B cell (primary cell): ENCODE data around the gene BRSK2. TPM values are rescaled to one million over a fixed set of nuclear protein-coding genes. Genes with fewer than 3 reads are reported as not detected.

Experiments used
- ATAC-seq: fragments of 200-7000 bp; cut with Tn5 transposase; one replicate; pipeline ENCODE4 v1.10.0; 2021; ENCODE audit warnings: low read depth, mild to moderate bottlenecking, moderate number of reproducible peaks, moderate library complexity
- CTCF ChIA-PET: fragments of 350-600 bp; sonication (Branson Sonifier 250); formaldehyde crosslinking; loops from one replicate; lab custom pipeline; 2021; ENCODE audit warnings: antibody characterized with exemption, inconsistent platforms; lab: Charles Lee
- POLR2A ChIA-PET: fragments of 350-600 bp; sonication (Branson Sonifier 250); formaldehyde crosslinking; loops from one replicate; lab custom pipeline; 2021; ENCODE audit warnings: antibody characterized with exemption; lab: Charles Lee
- DNase-seq: peaks from one replicate; pipeline ENCODE4 v3.0.0; 2013
- H2AFZ ChIP-seq: 2 replicates; pipeline ENCODE4 v1.6.1; 2012; ENCODE audit warnings: mild to moderate bottlenecking, low read depth, low read length; ENCODE audit not compliant: insufficient read depth, poor library complexity, severe bottlenecking
- H3K27ac ChIP-seq, 2 donors: 1 replicate in 1 of 2; 2 replicates in 1 of 2; pipeline ENCODE4 v1.5.1; 2012 to 2013; ENCODE audit warnings: low read length in 2 of 2, mild to moderate bottlenecking in 2 of 2, moderate library complexity in 1 of 2
- H3K27me3 ChIP-seq, 4 experiments: fragments of 200-600 bp in 1 of 4; sonication (generic) in 1 of 4; replicated peaks in 1 of 4; 1 replicate in 2 of 4; 2 replicates in 2 of 4; pipeline versions ENCODE4 v1.6.1 to v1.7.0; 2013 to 2016; ENCODE audit warnings: low read length in 3 of 4, mild to moderate bottlenecking in 2 of 4, mixed read lengths in 1 of 4, moderate library complexity in 1 of 4; ENCODE audit not compliant: insufficient read depth in 4 of 4, control insufficient read depth in 3 of 4; ENCODE audit errors: control extremely low read depth in 1 of 4
- H3K36me3 ChIP-seq, 2 experiments: replicated peaks in 1 of 2; 1 replicate in 1 of 2; 2 replicates in 1 of 2; pipeline versions ENCODE4 v1.6.1 to v1.7.1; 2013; ENCODE audit warnings: low read length in 1 of 2; ENCODE audit not compliant: insufficient read depth in 2 of 2, control insufficient read depth in 1 of 2; ENCODE audit errors: control extremely low read depth in 1 of 2, extremely low read depth in 1 of 2
- H3K4me1 ChIP-seq, 2 donors: fragments of 200-600 bp in 1 of 2; sonication (generic) in 1 of 2; 1 replicate in 1 of 2; 2 replicates in 1 of 2; pipeline versions ENCODE4 v1.5.1 to v1.6.1; 2013 to 2017; ENCODE audit warnings: low read length in 2 of 2; ENCODE audit not compliant: control insufficient read depth in 2 of 2, insufficient read depth in 2 of 2
- H3K4me2 ChIP-seq: replicated peaks from 2 replicates; pipeline ENCODE3; 2012; ENCODE audit warnings: mild to moderate bottlenecking, low read depth, low read length; ENCODE audit not compliant: poor library complexity, severe bottlenecking
- H3K4me3 ChIP-seq, 5 experiments: fragments of 200-600 bp in 1 of 5; sonication (generic) in 1 of 5; 1 replicate in 3 of 5; 2 replicates in 2 of 5; pipeline versions ENCODE4 v1.5.1 to v1.7.0; 2011 to 2016; ENCODE audit warnings: low read length in 4 of 5, mild to moderate bottlenecking in 4 of 5, low read depth in 2 of 5, control low read depth in 1 of 5, moderate library complexity in 1 of 5; ENCODE audit not compliant: insufficient read depth in 1 of 5; ENCODE audit errors: control extremely low read depth in 1 of 5, extremely low read depth in 1 of 5
- H3K79me2 ChIP-seq: fragments of 200-600 bp; sonication (generic); one replicate; pipeline ENCODE4 v1.6.0; 2016; ENCODE audit warnings: low read length; ENCODE audit not compliant: control insufficient read depth, insufficient read depth
- H3K9ac ChIP-seq: fragments of 200-600 bp; sonication (generic); 2 replicates; pipeline ENCODE4 v1.6.1; 2017; ENCODE audit warnings: mild to moderate bottlenecking, low read length, moderate library complexity
- H3K9me3 ChIP-seq, 3 donors: one replicate each; pipeline versions ENCODE4 v1.6.1 to v1.7.1; 2013; ENCODE audit warnings: low read length in 2 of 3; ENCODE audit not compliant: control insufficient read depth in 2 of 3, insufficient read depth in 1 of 3; ENCODE audit errors: control extremely low read depth in 1 of 3
- H4K20me1 ChIP-seq: 2 replicates; pipeline ENCODE4 v1.6.0; 2012; ENCODE audit warnings: mild to moderate bottlenecking, low read length; ENCODE audit not compliant: insufficient read depth, control insufficient read depth, poor library complexity, severe bottlenecking
- H3K27ac Mint-ChIP-seq: one replicate; pipeline ENCODE4 v1.8.0; 2021; ENCODE audit warnings: mixed read lengths
- H3K27me3 Mint-ChIP-seq: one replicate; pipeline ENCODE4 v1.8.0; 2021; ENCODE audit warnings: mixed read lengths
- H3K4me1 Mint-ChIP-seq: one replicate; pipeline ENCODE4 v1.8.0; 2021; ENCODE audit warnings: mixed read lengths
- H3K4me3 Mint-ChIP-seq: one replicate; pipeline ENCODE4 v1.8.0; 2021; ENCODE audit warnings: mixed read lengths
- H3K9me3 Mint-ChIP-seq: one replicate; pipeline ENCODE4 v1.8.0; 2022; ENCODE audit warnings: mixed read lengths; ENCODE audit not compliant: insufficient read depth
- CTCF ChIP-seq: fragments of 200-600 bp; IDR thresholded peaks from one replicate; pipeline ENCODE4 v1.8.0; 2022; ENCODE audit warnings: antibody characterized with exemption, mild to moderate bottlenecking
- EZH2 ChIP-seq: IDR thresholded peaks from 2 replicates; pipeline ENCODE4 v1.6.1; 2012; ENCODE audit warnings: borderline replicate concordance, low read depth, mild to moderate bottlenecking, moderate library complexity, low read length; ENCODE audit not compliant: insufficient read depth, poor library complexity, severe bottlenecking
- WGBS: methylation state at CpG from one replicate; pipeline ENCODE4 v1.1.5; 2013; ENCODE audit warnings: missing lambda C conversion rate; ENCODE audit not compliant: insufficient coverage; 5-methylcytosine and 5-hydroxymethylcytosine counted together
- intact Hi-C: fragments of 100-400 bp; cut with micrococcal nuclease; formaldehyde crosslinking; loops from one replicate; pipeline ENCODE4 v1.10.0; 2022
- polyA plus RNA-seq: library from polyadenylated mRNA; depleted of rRNA; stranded (reverse); fragments of >200 nt; gene quantifications from 2 replicates; pipeline ENCODE4 v1.2.3, GENCODE V29; 2012
- total RNA-seq, 2 donors: library from RNA; stranded (reverse); fragments of 120-200 nt in 1 of 2; gene quantifications; 1 replicate in 1 of 2; 2 replicates in 1 of 2; pipeline versions ENCODE4 v1.2.3 to v1.2.4, GENCODE V29; 2013 to 2022

The BRSK2 gene
- total and polyA plus RNA-seq, 2 donors (not counting 1 experiment from before 2014, with no cell fraction given) = 0.51 to 0.79 TPM

GRCh38 chr11:1470681-1471611 is 81.2 kb downstream of the BRSK2 start:
- DNase-seq = no peak
- no peak for ATAC-seq
- no peaks in the 10 kb centered on the region for H3K79me2 ChIP-seq
- peaks cover 0 to 41% of the 10 kb centered on the region in 2 experiments for H3K36me3 ChIP-seq
- intact Hi-C loops = no loop called here
- no peak overlapping the region for H3K4me3 ChIP-seq
- no peak overlapping the region for H3K27ac ChIP-seq
- Mint-ChIP-seq H3K9me3 (no peaks in the 10 kb centered on the region), H3K27me3 (no peaks in the 10 kb centered on the region), H3K4me1 (no peaks in the 10 kb centered on the region), H3K27ac (no peak overlapping the region), H3K4me3 (no peak overlapping the region)
- no peak overlapping the region for H3K9ac ChIP-seq
- no peak overlapping the region for H3K4me2 ChIP-seq
- H3K9me3 ChIP-seq = no peaks in the 10 kb centered on the region
- TF ChIP-seq CTCF = no peak
- no peak for TF ChIP-seq EZH2
- no peak overlapping the region for H2AFZ ChIP-seq
- no peaks in the 10 kb centered on the region for H4K20me1 ChIP-seq
- 98% methylated on average over 40 of the region's 40 CpGs for WGBS
- no peaks in the 10 kb centered on the region for H3K27me3 ChIP-seq
- no peaks in the 10 kb centered on the region for H3K4me1 ChIP-seq
- ChIA-PET CTCF (no interaction called here), POLR2A (no interaction called here)

- Histone ChIP-seq H3K4me1 (no peaks in the 10 kb centered on the region), H4K20me1 (no peaks in the 10 kb centered on the region), H3K9ac (no peak overlapping the region), H2AFZ (no peak overlapping the region), H3K79me2 (no peaks in the 10 kb centered on the region), H3K36me3 (peaks cover 0 to 48% of the 10 kb centered on the region in 2 experiments), H3K4me3 (no peak overlapping the region), H3K4me2 (no peak overlapping the region), H3K27me3 (no peaks in the 10 kb centered on the region), H3K9me3 (no peaks in the 10 kb centered on the region), H3K27ac (no peak overlapping the region)
- H3K27ac Mint-ChIP-seq = no peak overlapping the region
- POLR2A ChIA-PET = no interaction called here
- intact Hi-C loops = no loop called here
- WGBS = 98% methylated on average over 7 of the region's 9 CpGs
- TF ChIP-seq CTCF (no peak), EZH2 (no peak)
- H3K4me1 Mint-ChIP-seq = no peaks in the 10 kb centered on the region
- no peaks in the 10 kb centered on the region for H3K9me3 Mint-ChIP-seq
- no peaks in the 10 kb centered on the region for H3K27me3 Mint-ChIP-seq
- H3K4me3 Mint-ChIP-seq = no peak overlapping the region
- DNase-seq (no peak), ATAC-seq (no peak)
- CTCF ChIA-PET = no interaction called here
Measured at GRCh38 chr11:1471736-1472135, 82.0 kb downstream of the BRSK2 start.
